GM12801 (cell line): ENCODE measurements around the gene TTC32.

Experiments used
- CTCF ChIP-seq: IDR thresholded peaks from one replicate; pipeline ENCODE4 v1.5.1; 2011; ENCODE audit warnings: control low read depth; ENCODE audit not compliant: insufficient read length; ENCODE audit errors: extremely low read depth

TTC32 gene

GRCh38 chr2:19868224-19868623 is 33.6 kb downstream of the TTC32 start:
- TF ChIP-seq CTCF = no peak

- TF ChIP-seq CTCF = no peak
Measured at GRCh38 chr2:19866771-19867170, 35.0 kb downstream of the TTC32 start.

DNA sequence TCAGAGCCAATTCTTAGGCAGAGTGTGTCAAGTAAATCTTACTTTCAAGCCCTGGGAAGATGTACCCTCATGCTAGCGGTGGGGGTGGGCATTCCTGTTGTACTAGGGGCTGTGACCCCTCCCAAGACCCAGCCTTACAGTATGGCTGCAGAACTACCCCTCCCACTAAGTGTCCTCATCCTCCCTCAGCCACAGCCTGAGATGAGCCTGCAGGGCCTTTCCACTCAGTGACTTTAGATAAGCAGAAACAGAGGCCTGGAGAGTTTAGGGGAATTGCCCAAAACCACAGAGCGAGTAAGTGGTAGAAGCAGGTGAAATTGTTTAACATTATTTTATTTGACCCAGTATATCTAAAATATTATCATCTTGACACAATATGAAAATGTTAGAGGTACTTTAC is 36.6 kb downstream of the TTC32 start:
- TF ChIP-seq CTCF = no peak

GRCh38 chr2:19864381-19864780 is 37.4 kb downstream of the TTC32 start:
- TF ChIP-seq CTCF = no peak

- TF ChIP-seq CTCF = no peak
Measured at GRCh38 chr2:19863303-19864041, 38.3 kb downstream of the TTC32 start.

GRCh38 chr2:19861813-19862212 is 40.0 kb downstream of the TTC32 start:
- TF ChIP-seq CTCF = no peak

GRCh38 chr2:19860022-19860421 is 41.8 kb downstream of the TTC32 start:
- no peak for TF ChIP-seq CTCF
